ENCODE measurements around the gene SNCB. TPM values are rescaled to one million over a fixed set of nuclear protein-coding genes. Genes with fewer than 3 reads are reported as not detected.

Gene SNCB
- total RNA-seq, 1 experiment from 2014 or later: not detected

DNA sequence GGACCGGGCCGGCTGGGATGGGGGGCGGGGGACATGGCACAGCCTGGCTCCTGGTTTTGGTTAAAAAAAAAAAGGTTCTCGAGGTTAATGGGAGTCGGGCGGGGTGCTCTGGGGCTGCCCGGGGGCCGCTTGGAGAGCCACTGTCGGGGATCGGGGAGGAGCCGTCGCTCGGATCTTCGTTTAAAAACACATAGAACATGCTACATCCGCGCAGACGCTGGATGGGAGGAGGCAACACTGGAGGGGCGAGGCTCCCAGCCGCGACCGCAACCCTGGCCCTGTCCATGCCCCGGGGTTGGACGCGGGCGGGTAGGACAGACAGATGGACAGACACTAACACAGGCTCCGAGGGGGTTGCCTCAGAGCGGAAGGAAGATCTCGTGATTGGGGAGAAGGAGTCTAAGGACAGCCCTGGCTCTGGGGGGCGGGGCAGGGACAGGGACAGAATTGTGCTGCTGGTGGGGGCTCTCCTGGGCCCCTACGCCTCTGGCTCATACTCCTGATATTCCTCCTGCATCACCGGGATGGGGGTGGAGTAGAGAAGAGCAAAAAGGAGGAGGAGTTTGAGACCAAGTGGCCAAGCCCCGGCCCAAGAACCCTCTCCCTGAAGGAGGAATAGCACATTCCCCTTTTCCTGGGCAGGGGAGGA is 9.9 kb downstream of the SNCB start:
- ATAC-seq (no peak), DNase-seq (ENCODE audit: low read depth, low spot score) (no peak)
- ChIA-PET POLR2A (no interaction called here), RAD21 (ENCODE audit: low non-redundant PET in 1 of 2, low total read pairs in 2 of 2, uncharacterized antibody in 2 of 2, unreplicated experiment in 2 of 2) (no interaction called here), CTCF (no interaction called here)
- Histone ChIP-seq H3K79me2 (ENCODE audit: insufficient read depth, low read length) (no peaks in the 10 kb centered on the region), H3K9me2 (ENCODE audit: insufficient read depth) (no peaks in the 10 kb centered on the region), H3K4me3 (replicated peaks in 1 of 2; ENCODE audit: low read depth in 1 of 2, low read length in 2 of 2) (no peak overlapping the region), H3K27me3 (ENCODE audit: insufficient read depth, low read length) (no peaks in the 10 kb centered on the region), H2AFZ (ENCODE audit: low read depth, low read length, poor library complexity, severe bottlenecking) (no peak overlapping the region), H3K9me3 (ENCODE audit: control insufficient read depth in 1 of 2, insufficient read depth in 1 of 2, low read depth in 1 of 2, low read length in 2 of 2) (no peaks in the 10 kb centered on the region), H3K27ac (ENCODE audit: low read depth, low read length) (no peak overlapping the region), H3K36me3 (ENCODE audit: control insufficient read depth in 1 of 2, insufficient read depth in 2 of 2, low read length in 2 of 2) (no peaks in the 10 kb centered on the region), H3K9ac (ENCODE audit: low read length) (no peak overlapping the region), H3K4me1 (ENCODE audit: control insufficient read depth in 1 of 2, insufficient read depth in 2 of 2, low read length in 2 of 2) (peaks cover 5 to 16% of the 10 kb centered on the region in 2 experiments; a peak in 3 of 4 replicates), H4K20me1 (ENCODE audit: insufficient read depth) (no peaks in the 10 kb centered on the region), H3K4me2 (ENCODE audit: low read length) (no peak overlapping the region)
- BruUV-seq (replicated peaks): no TSS peak
- intact Hi-C loops (cut with micrococcal nuclease): no loop called here
- TF ChIP-seq CEBPB (IDR thresholded peaks at IDR 0.05; ENCODE audit: low read depth): no peak
- no peak for TF ChIP-seq EZH2 (IDR thresholded peaks at IDR 0.05)
- TF ChIP-seq YY1 (IDR thresholded peaks at IDR 0.05; ENCODE audit: extremely low read depth, insufficient replicate concordance, low read depth, low read length): no peak

DNA sequence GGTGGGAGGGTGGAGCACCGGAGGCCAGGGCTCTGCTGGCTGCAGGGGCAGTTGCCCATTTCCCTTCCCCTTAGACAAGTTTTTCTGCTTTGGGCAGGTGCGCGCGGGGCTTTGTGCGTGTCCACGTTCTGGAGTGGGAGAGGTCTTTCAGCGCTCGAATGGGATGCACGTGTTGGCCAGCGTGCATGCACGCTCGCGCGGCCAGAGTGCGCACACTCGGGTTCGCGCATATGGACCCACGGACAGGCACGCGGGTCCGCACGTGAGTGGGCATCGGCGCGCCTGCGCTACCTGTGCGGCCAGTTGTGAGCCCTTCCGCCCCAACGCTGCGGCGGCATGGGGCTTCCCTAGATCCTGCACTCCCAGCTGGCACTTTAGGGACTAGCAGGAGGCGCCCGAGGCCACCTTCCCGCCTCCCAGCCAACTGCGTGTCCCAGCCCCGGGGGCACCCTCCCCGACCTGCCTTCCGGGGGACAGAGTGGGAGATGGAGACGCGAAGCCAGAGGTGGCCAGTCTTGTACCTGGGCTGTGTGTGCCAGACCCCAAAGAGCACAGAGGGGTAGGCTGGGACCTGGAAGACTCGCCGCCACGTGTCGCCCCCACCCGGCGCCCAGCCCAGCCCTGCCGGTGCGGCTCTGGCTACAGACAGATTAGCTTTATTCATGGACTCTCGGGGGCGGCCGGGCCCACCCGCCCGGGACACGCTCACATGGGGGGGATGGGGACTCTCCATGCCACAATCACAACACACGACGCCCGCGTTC is 10.6 kb downstream of the SNCB start:
- H4K20me1 ChIP-seq (ENCODE audit: insufficient read depth): no peaks in the 10 kb centered on the region
- ATAC-seq (no peak), DNase-seq (ENCODE audit: low read depth, low spot score) (no peak)
- H3K36me3 ChIP-seq (ENCODE audit: control insufficient read depth in 1 of 2, insufficient read depth in 2 of 2, low read length in 2 of 2): no peaks in the 10 kb centered on the region
- H3K27me3 ChIP-seq (ENCODE audit: insufficient read depth, low read length): no peaks in the 10 kb centered on the region
- CTCF ChIA-PET: no interaction called here
- H3K27ac ChIP-seq (ENCODE audit: low read depth, low read length): no peak overlapping the region
- RAD21 ChIA-PET (ENCODE audit: low non-redundant PET in 1 of 2, low total read pairs in 2 of 2, uncharacterized antibody in 2 of 2, unreplicated experiment in 2 of 2): no interaction called here
- no TSS peak for BruUV-seq (replicated peaks)
- no peak overlapping the region for H3K9ac ChIP-seq (ENCODE audit: low read length)
- POLR2A ChIA-PET: no interaction called here
- H3K9me2 ChIP-seq (ENCODE audit: insufficient read depth): no peaks in the 10 kb centered on the region
- peaks cover 9 to 23% of the 10 kb centered on the region in 2 experiments for H3K4me1 ChIP-seq (ENCODE audit: control insufficient read depth in 1 of 2, insufficient read depth in 2 of 2, low read length in 2 of 2)
- H3K9me3 ChIP-seq (ENCODE audit: control insufficient read depth in 1 of 2, insufficient read depth in 1 of 2, low read depth in 1 of 2, low read length in 2 of 2): no peaks in the 10 kb centered on the region
- H3K4me3 ChIP-seq (replicated peaks in 1 of 2; ENCODE audit: low read depth in 1 of 2, low read length in 2 of 2): no peak overlapping the region
- TF ChIP-seq EGR1 (IDR thresholded peaks at IDR 0.05; ENCODE audit: low read depth): no peak
- no peak for TF ChIP-seq POLR2A (IDR thresholded peaks at IDR 0.05; ENCODE audit: borderline replicate concordance, extremely low read depth, insufficient read depth, insufficient read length)
- TF ChIP-seq EZH2 (IDR thresholded peaks at IDR 0.05): no peak
- TF ChIP-seq SP1 (IDR thresholded peaks at IDR 0.05; ENCODE audit: low read depth): no peak
- TF ChIP-seq, protein P1, sequence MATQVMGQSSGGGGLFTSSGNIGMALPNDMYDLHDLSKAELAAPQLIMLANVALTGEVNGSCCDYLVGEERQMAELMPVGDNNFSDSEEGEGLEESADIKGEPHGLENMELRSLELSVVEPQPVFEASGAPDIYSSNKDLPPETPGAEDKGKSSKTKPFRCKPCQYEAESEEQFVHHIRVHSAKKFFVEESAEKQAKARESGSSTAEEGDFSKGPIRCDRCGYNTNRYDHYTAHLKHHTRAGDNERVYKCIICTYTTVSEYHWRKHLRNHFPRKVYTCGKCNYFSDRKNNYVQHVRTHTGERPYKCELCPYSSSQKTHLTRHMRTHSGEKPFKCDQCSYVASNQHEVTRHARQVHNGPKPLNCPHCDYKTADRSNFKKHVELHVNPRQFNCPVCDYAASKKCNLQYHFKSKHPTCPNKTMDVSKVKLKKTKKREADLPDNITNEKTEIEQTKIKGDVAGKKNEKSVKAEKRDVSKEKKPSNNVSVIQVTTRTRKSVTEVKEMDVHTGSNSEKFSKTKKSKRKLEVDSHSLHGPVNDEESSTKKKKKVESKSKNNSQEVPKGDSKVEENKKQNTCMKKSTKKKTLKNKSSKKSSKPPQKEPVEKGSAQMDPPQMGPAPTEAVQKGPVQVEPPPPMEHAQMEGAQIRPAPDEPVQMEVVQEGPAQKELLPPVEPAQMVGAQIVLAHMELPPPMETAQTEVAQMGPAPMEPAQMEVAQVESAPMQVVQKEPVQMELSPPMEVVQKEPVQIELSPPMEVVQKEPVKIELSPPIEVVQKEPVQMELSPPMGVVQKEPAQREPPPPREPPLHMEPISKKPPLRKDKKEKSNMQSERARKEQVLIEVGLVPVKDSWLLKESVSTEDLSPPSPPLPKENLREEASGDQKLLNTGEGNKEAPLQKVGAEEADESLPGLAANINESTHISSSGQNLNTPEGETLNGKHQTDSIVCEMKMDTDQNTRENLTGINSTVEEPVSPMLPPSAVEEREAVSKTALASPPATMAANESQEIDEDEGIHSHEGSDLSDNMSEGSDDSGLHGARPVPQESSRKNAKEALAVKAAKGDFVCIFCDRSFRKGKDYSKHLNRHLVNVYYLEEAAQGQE (IDR thresholded peaks at IDR 0.05; ENCODE audit: low read depth): no peak
- peak overlapping the region; percentile 71 for H3K4me2 ChIP-seq (ENCODE audit: low read length)
- peak overlapping the region; percentile 74 for H2AFZ ChIP-seq (ENCODE audit: low read depth, low read length, poor library complexity, severe bottlenecking)
- no peaks in the 10 kb centered on the region for H3K79me2 ChIP-seq (ENCODE audit: insufficient read depth, low read length)
- intact Hi-C loops (cut with micrococcal nuclease): loop anchor here (1.0 kb wide), 2 partner anchors 45 to 203 kb away; partner anchors contain the start of gene CLTB

All from HCT116 (cell line).